Endothelial cell (in vitro differentiated cells): Measurements from ENCODE around the gene RASSF8. TPM values are rescaled to one million over a fixed set of nuclear protein-coding genes. Genes with fewer than 3 reads are reported as not detected.

Source experiments
- DNase-seq: peaks from one replicate; pipeline ENCODE4 v3.0.0; 2021; ENCODE audit warnings: low spot score
- H3K27ac Mint-ChIP-seq: one replicate; pipeline ENCODE4 v1.8.0; 2021; ENCODE audit warnings: mixed read lengths, inconsistent platforms; ENCODE audit not compliant: unreplicated experiment
- H3K27me3 Mint-ChIP-seq: one replicate; pipeline ENCODE4 v1.8.0; 2021; ENCODE audit warnings: mild to moderate bottlenecking, moderate library complexity, mixed read lengths, inconsistent platforms; ENCODE audit not compliant: unreplicated experiment
- H3K36me3 Mint-ChIP-seq: one replicate; pipeline ENCODE4 v1.8.0; 2021; ENCODE audit warnings: mild to moderate bottlenecking, low read depth, mixed read lengths, inconsistent platforms; ENCODE audit not compliant: unreplicated experiment
- H3K4me1 Mint-ChIP-seq: one replicate; pipeline ENCODE4 v1.8.0; 2021; ENCODE audit warnings: mild to moderate bottlenecking, mixed read lengths, inconsistent platforms; ENCODE audit not compliant: unreplicated experiment
- H3K4me3 Mint-ChIP-seq: one replicate; pipeline ENCODE4 v1.8.0; 2021; ENCODE audit warnings: mild to moderate bottlenecking, mixed read lengths, inconsistent platforms; ENCODE audit not compliant: unreplicated experiment
- H3K9me3 Mint-ChIP-seq: one replicate; pipeline ENCODE4 v1.8.0; 2021; ENCODE audit warnings: mixed read lengths, inconsistent platforms; ENCODE audit not compliant: unreplicated experiment
- CTCF ChIP-seq: fragments of 200-600 bp; sonication (generic); IDR thresholded peaks from one replicate; pipeline ENCODE4 v1.5.0; 2021; ENCODE audit warnings: antibody characterized with exemption; ENCODE audit not compliant: unreplicated experiment
- total RNA-seq: library from RNA; stranded (reverse); fragmentation: NEBNext Ultra II Directional; extraction: Animal tissue kit (Norgen Biotek cat#: 25700); gene quantifications from one replicate; pipeline ENCODE4 v1.2.1, GENCODE V29; 2021; ENCODE audit not compliant: unreplicated experiment

Gene RASSF8
- total RNA-seq, 1 donor from 2014 or later: 87.2 TPM

GRCh38 chr12:26124446-26125399 lies 166.2 kb downstream of the RASSF8 start, which contains the start of gene BHLHE41:
Gene BHLHE41 (minus strand): TSS chr12:26125037. CDS start chr12:26124779, 258 bp downstream.
- H3K4me3 Mint-ChIP-seq: peak within 1 kb of the TSS; percentile 97
- H3K36me3 Mint-ChIP-seq: no peaks in the 10 kb centered on the region
- H3K27ac Mint-ChIP-seq: peak within 1 kb of the TSS; percentile 92
- H3K4me1 Mint-ChIP-seq: peaks cover 33% of the 10 kb centered on the region
- no peaks in the 10 kb centered on the region for H3K9me3 Mint-ChIP-seq
- peak; percentile 67 for DNase-seq
- no peak for TF ChIP-seq CTCF
- peaks cover 14% of the 10 kb centered on the region for H3K27me3 Mint-ChIP-seq

DNA sequence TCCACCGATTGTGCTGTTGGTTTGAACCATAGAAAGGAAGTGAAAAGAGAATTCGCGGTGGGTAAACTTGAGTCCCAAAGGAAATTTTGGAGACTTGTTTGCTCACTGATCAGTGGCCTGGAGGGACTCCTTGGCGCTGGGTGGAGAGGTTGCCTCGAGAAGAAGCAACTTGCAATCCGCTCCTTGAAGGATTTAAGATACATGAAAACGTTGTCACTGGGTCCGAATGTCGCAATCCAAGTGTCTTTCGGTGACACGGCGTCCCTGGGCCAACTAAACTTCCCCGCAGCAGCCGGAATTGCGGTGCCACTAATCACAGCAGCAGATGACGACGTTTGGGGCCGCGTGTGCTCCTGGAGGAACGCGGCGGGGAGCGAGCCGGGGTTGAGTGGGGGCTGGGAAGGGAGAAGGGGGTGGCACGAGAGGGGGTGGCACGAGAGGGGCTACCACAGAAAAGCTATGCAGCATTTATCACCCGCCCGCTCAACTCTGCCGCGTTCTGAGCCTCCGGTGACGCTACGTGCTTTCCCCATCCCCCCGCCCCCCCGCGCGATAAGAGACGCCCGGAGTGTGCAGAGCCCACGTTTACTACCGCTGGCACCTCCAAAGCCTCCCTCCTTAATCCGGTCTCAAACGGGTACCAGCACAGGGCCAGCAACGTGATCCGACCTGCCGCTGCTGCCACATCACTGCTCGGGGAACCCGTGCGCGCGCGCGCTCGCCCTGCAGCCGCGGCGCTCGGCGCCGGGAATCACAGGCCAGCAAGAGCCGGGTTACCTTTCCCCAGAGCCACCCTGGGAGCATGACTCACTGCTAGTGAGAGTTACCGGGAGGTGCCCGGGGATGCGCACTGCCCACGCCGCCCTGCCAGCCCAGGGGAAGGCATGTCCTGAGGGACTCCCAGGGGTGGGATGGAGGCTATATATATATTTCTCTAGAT lies 167.2 kb downstream of the RASSF8 start:
- H3K36me3 Mint-ChIP-seq: no peaks in the 10 kb centered on the region
- peaks cover 14% of the 10 kb centered on the region for H3K27me3 Mint-ChIP-seq
- H3K4me3 Mint-ChIP-seq: peak overlapping the region; percentile 97
- H3K9me3 Mint-ChIP-seq: no peaks in the 10 kb centered on the region
- TF ChIP-seq CTCF: no peak
- H3K4me1 Mint-ChIP-seq: peaks cover 33% of the 10 kb centered on the region
- DNase-seq: peak; percentile 68
- H3K27ac Mint-ChIP-seq: peak overlapping the region; percentile 92

GRCh38 chr12:26126340-26127284 lies 168.1 kb downstream of the RASSF8 start:
- Mint-ChIP-seq H3K4me1 (peaks cover 30% of the 10 kb centered on the region), H3K27ac (peak overlapping the region; percentile 13), H3K9me3 (no peaks in the 10 kb centered on the region), H3K27me3 (peaks cover 11% of the 10 kb centered on the region), H3K4me3 (peak overlapping the region; percentile 97), H3K36me3 (no peaks in the 10 kb centered on the region)
- TF ChIP-seq CTCF: no peak
- DNase-seq: peak; percentile 79

GRCh38 chr12:26127404-26127803 lies 168.9 kb downstream of the RASSF8 start:
- Mint-ChIP-seq H3K27ac (no peak overlapping the region), H3K4me1 (peaks cover 30% of the 10 kb centered on the region), H3K9me3 (no peaks in the 10 kb centered on the region), H3K36me3 (no peaks in the 10 kb centered on the region), H3K4me3 (peak overlapping the region; percentile 21), H3K27me3 (peaks cover 11% of the 10 kb centered on the region)
- no peak for TF ChIP-seq CTCF
- DNase-seq: no peak
